ENCODE results near the gene WDR89. TPM values are rescaled to one million over a fixed set of nuclear protein-coding genes. Genes with fewer than 3 reads are reported as not detected.
A peak's percentile ranks its signal among the peaks of the same experiment; 100 is the strongest.

The WDR89 gene
- polyA plus RNA-seq, 1 of the 3 experiments (the other 2 are of a cell fraction) = 2.6 TPM

GRCh38 chr14:63642229-63642611 lies 549 bp upstream of the WDR89 start:
- Histone ChIP-seq H3K4me1 (ENCODE audit: control insufficient read depth in 1 of 2, insufficient read depth in 2 of 2, low read depth in 1 of 2, low read length in 1 of 2) (no peaks in the 10 kb centered on the region; a peak in 2 of 4 replicates), H2AFZ (ENCODE audit: low read depth) (peak overlapping the region; percentile 85), H3K4me3 (ENCODE audit: low read depth in 2 of 2, low read length in 1 of 2) (peak overlapping the region; percentile 70 to 72), H3K27me3 (ENCODE audit: insufficient read depth) (no peaks in the 10 kb centered on the region), H3K79me2 (ENCODE audit: insufficient read depth) (peaks cover 46% of the 10 kb centered on the region; the same call in 1 of the 2 replicates), H3K27ac (ENCODE audit: low read depth in 2 of 2, low read length in 1 of 2) (peak overlapping the region; percentile 93 to 94), H3K9me3 (no peaks in the 10 kb centered on the region), H3K9me2 (no peaks in the 10 kb centered on the region), H3K36me3 (replicated peaks in 1 of 2; ENCODE audit: control insufficient read depth in 1 of 2, insufficient read depth in 2 of 2, low read length in 1 of 2) (peaks cover 0 to 11% of the 10 kb centered on the region in 2 experiments), H3F3A (replicated peaks; ENCODE audit: insufficient read depth) (peaks cover 15% of the 10 kb centered on the region), H3K9ac (peak overlapping the region; percentile 83), H3K4me2 (peak overlapping the region; percentile 79), H4K20me1 (ENCODE audit: insufficient read depth) (no peaks in the 10 kb centered on the region)
- CTCF ChIA-PET = interaction anchor here (0.8 to 5.8 kb wide), 9 partner anchors 9 to 661 kb away, joined by 3 to 17 read pairs (median 3); no protein-coding TSS in a partner anchor
- 0% methylated on average over 11 of the region's 12 CpGs for WGBS (ENCODE audit: low lambda C conversion rate)
- POLR2A ChIA-PET = interaction anchor here (0.7 to 1.7 kb wide), 4 partner anchors 9 to 99 kb away, joined by 3 to 11 read pairs (median 6); partner anchors contain the start of genes PPP2R5E and SGPP1
- no peak for TF ChIP-seq USF1 (IDR thresholded peaks at IDR 0.05; ENCODE audit: borderline replicate concordance, low read depth)
- TF ChIP-seq PBX3 (IDR thresholded peaks at IDR 0.05) = peak; percentile 96
- TF ChIP-seq SMC3 (IDR thresholded peaks at IDR 0.05; ENCODE audit: low read depth, low read length) = no peak
- no peak for TF ChIP-seq NRF1 (IDR thresholded peaks at IDR 0.05; ENCODE audit: low read depth, low read length)
- no peak for TF ChIP-seq RXRA (IDR thresholded peaks at IDR 0.05; ENCODE audit: borderline replicate concordance, low read depth)
- TF ChIP-seq CTCF (IDR thresholded peaks at IDR 0.05) = no peak
- TF ChIP-seq USF2 (IDR thresholded peaks at IDR 0.05; ENCODE audit: borderline replicate concordance, low read depth, low read length) = no peak
- TF ChIP-seq POLR2AphosphoS5 (IDR thresholded peaks at IDR 0.05; ENCODE audit: low read depth, low read length) = peak; percentile 48
- peak; percentile 38; the same call in 1 of the 2 replicates for TF ChIP-seq IRF3 (IDR thresholded peaks at IDR 0.05; ENCODE audit: low read depth, low read length)
- TF ChIP-seq GABPA (IDR thresholded peaks at IDR 0.05; ENCODE audit: low read depth) = peak; percentile 60; the same call in 1 of the 2 replicates
- peak; percentile 20 for TF ChIP-seq CHD2 (IDR thresholded peaks at IDR 0.05; ENCODE audit: low read length, partially characterized antibody)
- peak; percentile 95 for TF ChIP-seq ELF1 (IDR thresholded peaks at IDR 0.05)
- TF ChIP-seq RAD21 (IDR thresholded peaks at IDR 0.05; ENCODE audit: low read length) = 0 out of 2 replicates have a peak, but pooled peaks have one; percentile 3
- no peak for TF ChIP-seq SIN3A (IDR thresholded peaks at IDR 0.05; ENCODE audit: borderline replicate concordance, low read depth, low read length)
- peak; percentile 57; the same call in 1 of the 2 replicates for TF ChIP-seq MXI1 (IDR thresholded peaks at IDR 0.05; ENCODE audit: low read depth, low read length)
- peak; percentile 77 for DNase-seq

All from SK-N-SH (cell line).